ENCODE results near the gene GNG8. TPM values are rescaled to one million over a fixed set of nuclear protein-coding genes. Genes with fewer than 3 reads are reported as not detected.

GNG8 gene
- polyA plus RNA-seq (2013, experiment 1 of 2; ENCODE audit: insufficient read length), result not detected
- not detected for polyA plus RNA-seq (2013, experiment 2 of 2; ENCODE audit: insufficient read length)

DNA sequence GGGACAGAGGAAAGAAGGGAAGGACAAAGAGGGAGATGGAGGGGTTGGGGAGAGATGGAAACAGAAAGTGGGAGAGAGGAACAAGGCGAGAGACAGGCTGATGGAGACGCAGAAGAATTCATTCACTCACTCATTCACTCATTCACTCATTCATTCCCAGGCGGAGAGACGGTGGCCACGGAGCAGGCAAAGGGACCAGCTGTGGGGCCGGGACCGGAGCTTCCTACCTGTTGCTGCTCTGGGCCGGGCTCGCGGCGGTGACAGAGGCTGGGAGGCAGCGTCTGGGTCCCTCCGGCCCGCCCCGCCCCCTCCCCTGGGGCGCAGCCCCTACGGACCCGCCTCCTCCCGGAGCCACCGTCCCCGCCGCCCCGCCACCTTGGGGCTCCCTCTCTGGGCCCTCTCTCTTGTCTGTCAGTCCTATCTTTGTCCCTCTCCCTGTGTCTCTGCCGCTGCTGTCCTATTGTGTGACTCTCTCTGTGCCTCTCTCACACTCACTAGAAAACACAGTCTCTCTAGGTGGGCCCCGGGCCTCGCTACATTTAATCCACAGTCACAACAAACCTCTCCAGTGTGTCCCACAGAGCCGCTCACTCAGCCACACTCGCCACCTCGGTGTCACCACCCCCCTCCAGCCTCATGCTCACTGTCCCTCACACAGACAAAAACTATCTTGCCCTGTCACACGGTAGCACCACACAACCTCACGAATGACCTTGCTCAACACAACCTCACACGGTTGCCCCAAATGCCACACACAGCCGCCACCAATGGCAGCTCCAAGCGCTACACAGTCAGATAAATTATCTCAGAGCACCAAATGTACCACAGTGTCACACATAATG, at the start of gene GNG8:
TSS of gene GNG8 (minus strand) at position 283 of the 842 bp plus-strand sequence. CDS start 1,520 bp downstream, outside the sequence.
- no peak for DNase-seq

DNA sequence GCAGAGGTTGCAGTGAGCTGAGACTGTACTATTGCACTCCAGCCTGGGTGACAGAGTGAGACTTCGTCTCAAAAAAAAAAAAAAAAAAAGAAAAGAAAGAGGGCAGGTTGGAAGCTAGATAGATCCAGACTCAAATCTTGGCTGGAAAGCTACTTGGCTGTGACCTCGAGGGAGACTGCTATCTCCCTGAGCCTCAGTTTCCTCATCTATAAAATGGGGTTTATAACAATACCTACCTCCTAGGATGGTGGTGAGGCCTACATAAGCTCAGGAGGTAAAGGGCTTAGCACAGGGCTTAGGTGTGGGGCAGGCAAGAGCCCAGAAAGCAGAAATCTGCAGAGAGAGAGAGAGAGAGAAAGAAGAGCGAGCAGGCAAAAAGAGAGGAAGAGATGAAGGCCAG, 49.2 kb upstream of the GNG8 start:
- no peak for DNase-seq

DNA sequence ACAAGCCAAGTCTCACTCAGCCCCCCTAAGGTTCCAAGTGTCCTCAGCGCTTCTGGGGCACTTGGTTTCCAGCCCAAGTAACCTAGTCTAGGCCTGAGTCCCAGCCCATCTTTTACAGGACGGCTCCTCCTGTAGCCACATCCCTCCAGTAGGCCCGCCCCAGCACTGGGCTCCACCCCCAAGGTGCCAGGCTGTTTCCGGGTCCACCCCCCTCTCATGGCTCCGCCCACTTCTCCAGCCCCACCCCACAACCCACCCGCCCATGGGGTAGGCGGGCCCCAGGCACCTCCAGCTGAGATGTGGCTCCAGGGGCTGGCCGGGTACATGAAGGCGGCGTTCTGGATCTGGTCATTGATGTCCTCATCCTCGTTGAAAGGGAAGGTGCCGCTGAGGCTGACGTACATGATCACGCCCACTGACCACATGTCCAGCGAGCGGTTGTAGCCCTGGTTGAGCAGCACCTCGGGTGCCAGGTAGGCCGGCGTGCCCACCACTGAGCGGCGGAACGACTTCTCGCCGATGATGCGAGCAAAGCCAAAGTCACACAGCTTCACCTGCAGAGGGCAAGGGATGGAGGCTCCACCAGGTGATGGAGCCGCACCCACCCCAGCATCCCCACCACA, 42.2 kb upstream of the GNG8 start:
- DNase-seq, result peak; percentile 24

DNA sequence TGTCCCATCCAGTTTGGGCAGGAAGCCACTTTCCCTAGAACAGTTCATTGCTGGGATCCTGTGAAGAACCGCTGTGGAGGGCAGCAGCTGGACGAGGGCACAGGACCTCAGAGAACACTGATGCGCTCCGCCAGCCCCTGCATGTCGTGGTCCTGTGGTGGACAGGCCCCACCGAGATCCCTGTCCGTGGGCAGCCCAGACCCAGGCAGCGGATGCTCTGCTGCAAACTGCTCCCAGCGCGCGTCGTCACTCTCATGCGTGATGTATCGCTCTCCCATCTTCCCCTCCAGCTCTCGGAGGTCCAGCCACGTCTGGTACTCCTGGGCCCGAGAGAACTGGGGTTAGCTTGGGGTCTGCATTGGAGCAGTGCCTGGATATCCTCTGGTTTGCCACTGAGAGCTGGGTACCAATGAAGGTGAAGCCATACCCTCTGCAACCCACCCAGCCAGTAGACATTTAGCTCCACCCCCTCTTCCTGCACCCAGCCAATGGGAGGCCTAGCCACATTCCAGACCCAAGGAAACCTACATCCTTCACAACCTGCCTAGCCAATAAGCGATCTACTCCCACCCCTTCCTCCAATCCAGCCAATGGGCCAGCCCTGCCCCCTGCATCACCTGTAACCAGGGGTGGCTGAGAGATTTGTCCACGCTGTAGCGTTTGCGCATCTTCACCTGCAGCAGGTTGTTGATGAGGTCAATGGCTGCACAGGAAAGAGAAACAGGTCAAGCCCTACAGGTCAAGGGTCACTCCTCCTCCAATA, 38.6 kb upstream of the GNG8 start:
- DNase-seq, result no peak

- peak; percentile 31 for DNase-seq
Measured at GRCh38 chr19:46670813-46671212, 34.8 kb upstream of the GNG8 start.

DNA sequence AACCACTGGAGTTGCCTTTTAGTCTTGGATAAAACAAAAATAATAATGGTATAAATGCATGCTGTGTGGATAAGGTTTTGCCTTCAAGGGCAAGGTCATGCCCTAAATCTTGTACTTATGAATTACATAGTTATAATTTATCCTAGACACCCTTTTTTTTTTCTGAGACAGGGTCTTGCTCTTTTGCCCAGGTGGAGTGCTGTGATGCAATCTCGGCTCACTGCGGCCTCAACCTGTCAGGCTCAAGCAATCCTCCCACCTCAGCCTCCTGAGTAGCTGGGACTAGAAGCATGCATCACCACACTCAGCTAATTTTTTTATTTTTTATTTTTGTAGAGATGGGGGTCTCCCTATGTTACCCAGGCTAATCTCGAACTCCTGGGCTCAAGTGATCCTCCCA, 32.7 kb upstream of the GNG8 start:
- no peak for DNase-seq

DNA sequence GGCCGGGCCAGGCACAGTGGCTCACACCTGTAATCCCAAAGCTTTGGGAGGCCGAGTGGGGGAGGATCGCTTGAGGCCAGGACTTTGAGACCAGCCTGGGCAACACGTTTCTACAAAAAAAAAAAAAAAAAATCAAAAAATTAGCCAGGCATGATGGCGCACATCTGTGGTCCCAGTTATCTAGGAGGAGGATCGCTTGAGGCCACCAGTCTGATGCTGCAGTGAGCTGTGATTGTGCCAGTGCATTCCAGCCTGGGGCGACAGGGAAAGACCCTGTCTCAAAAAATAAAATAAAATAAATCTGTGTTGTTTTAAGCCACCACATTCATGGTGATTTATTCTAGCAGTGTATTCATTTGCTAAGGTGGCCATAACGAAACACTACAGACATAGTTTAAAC, 29.1 kb upstream of the GNG8 start:
- no peak for DNase-seq

DNA sequence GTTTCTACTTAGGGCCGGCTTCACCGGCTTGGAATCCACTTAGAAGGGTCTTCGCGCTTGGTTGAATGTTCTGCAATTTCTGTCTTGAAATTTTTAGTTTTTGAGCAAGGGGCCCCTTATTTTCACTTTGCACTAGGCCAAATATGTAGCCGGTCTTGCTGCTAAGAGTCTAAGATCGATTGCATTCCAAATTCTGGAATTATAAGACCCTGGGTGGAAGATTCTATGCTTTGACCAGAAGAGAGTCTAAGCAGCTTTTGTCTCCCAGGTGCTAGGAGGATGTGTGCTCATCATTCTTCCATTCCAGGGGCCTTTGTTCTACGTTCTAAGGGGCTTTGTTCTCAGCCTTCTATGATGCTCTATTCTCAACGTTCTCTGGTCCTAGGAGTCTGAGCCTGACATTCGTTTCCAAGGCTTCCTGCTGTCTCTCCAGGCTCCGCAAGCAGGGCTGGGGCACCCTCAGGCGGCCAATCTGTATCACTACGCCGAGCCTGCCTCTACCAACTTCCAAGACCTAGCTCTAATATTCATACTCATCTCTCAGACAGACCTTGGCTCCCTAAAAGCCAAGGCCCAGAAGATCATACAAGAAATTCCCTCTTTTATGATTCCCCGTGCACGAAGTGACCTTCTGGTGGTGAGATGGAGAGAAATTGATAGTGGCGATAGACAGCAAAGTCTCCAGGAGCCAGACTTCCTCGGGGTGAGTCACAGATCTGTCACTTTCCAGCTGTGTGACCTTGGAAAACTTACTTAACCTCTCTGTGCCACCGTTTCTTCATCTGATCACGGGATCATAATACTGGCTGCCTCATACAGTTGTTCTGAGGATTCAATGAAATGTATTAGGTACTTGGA, 26.0 kb upstream of the GNG8 start:
- peak; percentile 88 for DNase-seq

GRCh38 chr19:46661020-46661731, 25.2 kb upstream of the GNG8 start, which contains the start of gene DACT3:
Gene DACT3 (minus strand): TSS chr19:46661182. CDS start chr19:46661064, 118 bp downstream.
- DNase-seq, result peak; percentile 100

- DNase-seq, result no peak
Measured at GRCh38 chr19:46660551-46661019, 24.6 kb upstream of the GNG8 start.

GRCh38 chr19:46660008-46660517, 24.1 kb upstream of the GNG8 start:
- DNase-seq, result peak; percentile 43

- DNase-seq, result peak; percentile 39
Measured at GRCh38 chr19:46659151-46660007, 23.4 kb upstream of the GNG8 start.

- DNase-seq, result no peak
Measured at GRCh38 chr19:46656541-46656940, 20.5 kb upstream of the GNG8 start.

GRCh38 chr19:46654621-46655152, 18.7 kb upstream of the GNG8 start:
- DNase-seq, result no peak

DNA sequence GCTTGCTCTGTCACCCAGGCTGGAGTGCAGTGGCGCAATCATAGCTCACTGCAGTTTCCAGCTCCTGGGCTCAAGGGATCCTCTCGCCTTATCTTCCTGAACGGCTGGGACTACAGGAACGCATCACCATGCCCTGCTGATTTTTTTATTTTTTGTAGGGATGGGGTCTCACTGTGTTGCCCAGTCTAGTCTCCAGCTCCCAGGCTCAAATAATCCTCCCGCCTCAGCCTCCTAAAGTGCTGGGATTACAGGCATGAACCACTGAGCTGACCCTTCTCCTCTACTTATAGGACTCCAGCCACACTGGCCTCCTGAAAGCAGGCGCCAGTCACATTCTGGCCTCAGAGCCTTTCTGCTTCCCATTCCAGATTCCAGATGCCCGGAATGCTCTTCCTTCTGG, 14.4 kb upstream of the GNG8 start:
- no peak for DNase-seq

DNA sequence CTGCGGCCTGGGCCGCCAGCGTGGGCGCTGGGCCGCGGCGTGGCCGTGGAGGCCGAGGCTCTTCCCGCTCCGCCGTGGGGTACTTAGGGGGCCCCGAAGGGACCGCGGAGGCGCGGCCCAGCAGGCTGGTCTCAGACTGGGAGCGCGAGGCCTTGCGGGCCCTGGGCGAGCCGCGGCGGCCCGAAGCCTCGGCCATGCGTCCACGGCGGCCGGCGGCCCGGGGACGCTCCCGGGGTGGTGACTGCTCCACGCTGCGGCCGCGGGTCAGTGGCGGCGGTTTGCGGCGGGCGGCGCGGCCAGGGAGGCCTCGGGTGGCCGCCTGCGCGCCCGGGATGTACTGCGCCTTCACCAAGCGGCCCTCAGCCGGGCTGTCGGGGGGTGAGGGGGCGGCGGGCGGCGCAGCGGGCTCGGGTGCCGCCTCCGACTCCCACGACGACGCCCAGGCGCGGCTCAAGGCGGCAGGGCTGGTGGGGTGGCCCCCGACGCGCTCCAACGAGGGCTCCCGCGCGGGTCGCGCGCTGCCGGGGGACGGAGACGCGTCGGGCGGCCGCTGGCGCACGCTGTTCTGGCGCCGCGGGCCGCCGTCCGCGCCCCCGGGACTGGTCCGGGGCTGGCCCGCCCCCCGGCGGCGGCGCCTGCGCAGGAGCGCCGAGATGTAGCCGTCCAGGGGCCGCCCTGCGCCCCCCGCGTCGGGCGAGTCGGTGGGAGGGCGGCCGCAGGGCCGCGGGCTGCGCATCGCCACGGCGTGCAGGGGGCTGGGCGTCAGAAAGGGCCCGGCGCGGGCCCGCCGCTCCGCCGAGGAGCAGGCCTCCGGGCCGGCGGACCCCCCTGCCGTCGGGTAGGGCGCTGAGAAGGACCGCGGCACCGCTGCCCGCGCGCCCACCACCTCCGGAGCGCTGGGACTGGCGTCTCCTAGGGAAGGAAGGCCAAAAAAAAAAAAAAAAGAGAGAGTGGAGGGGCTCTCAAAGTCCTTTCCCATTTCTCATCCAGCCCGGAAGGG, 13.3 kb upstream of the GNG8 start:
- DNase-seq, result no peak

DNA sequence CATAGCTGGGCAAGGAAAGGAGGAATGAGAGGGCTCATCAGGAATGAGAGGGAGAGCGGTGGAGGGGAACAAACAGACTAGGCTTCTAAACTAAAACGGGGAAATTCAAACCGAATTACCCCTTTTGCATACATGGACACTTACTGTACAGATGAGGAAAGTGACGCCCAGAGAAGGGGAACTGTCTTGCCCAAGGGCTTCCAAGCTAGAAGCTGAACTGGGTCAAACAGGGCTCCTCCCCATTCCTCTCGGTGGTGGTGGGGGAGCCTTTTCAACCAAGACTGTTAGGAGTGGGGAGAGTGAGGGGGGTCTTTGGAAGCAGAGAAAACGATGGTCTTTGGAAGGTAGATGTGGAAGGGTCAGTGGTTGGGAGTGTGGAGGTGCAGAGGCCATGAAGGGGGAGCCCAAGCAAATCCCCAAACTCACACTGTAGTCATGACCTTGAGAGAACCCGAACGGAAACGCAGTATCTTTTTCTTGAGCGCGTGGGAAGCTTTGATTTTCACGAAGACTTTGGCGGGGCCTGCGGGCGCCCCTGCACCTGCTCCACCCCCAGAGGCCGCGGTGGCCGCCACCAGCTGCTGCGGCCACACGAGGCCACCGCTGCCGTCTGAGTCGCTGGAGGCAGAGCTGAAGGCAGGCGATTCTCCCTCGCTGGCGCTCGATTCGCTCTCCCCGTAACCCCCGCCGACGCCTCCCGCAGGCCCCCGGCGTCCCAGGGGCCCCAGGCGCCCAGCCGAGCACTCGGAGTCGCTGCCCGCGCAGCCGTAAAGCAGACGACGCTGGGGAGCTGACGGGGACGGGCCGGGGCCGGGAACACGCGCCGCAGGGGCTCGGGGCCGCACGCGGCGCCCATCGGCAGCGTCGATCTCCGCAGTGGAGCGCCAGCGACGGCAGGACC, 12.3 kb upstream of the GNG8 start:
- no peak for DNase-seq

Measured in fibroblast of skin of scalp (primary cell).